AG04450 (cell line): Measurements from ENCODE around the gene LUZP4. TPM values are rescaled to one million over a fixed set of nuclear protein-coding genes. Genes with fewer than 3 reads are reported as not detected.

Experiments used
- CTCF ChIA-PET: fragments of 300-600, 350-600 bp; formaldehyde crosslinking; extraction: SDS; loops from one replicate; lab custom pipeline; 2022; ENCODE audit warnings: antibody characterized with exemption, inconsistent platforms; lab: Charles Lee
- POLR2A ChIA-PET: fragments of 350-600 bp; formaldehyde crosslinking; extraction: SDS; loops from one replicate; lab custom pipeline; 2021; ENCODE audit warnings: antibody characterized with exemption, inconsistent platforms; lab: Yijun Ruan, JAX
- DNase-seq: peaks from one replicate; pipeline ENCODE4 v3.0.0-alpha.2; 2011; ENCODE audit warnings: low read depth, low spot score
- H3K27ac ChIP-seq: one replicate; pipeline ENCODE4 v1.5.1; 2012; ENCODE audit warnings: low read depth, low read length, control low read depth
- H3K27me3 ChIP-seq: one replicate; pipeline ENCODE4 v1.6.0; 2012; ENCODE audit warnings: low read length; ENCODE audit not compliant: control insufficient read depth, insufficient read depth
- H3K4me3 ChIP-seq: 2 replicates; pipeline ENCODE4 v1.5.1; 2011; ENCODE audit warnings: mild to moderate bottlenecking, low read depth, low read length, control low read depth
- H3K9me3 ChIP-seq: 2 replicates; pipeline ENCODE4 v1.5.1; 2012; ENCODE audit warnings: low read length; ENCODE audit not compliant: control insufficient read depth, insufficient read depth
- polyA minus RNA-seq: library from RNA; depleted of rRNA, polyadenylated mRNA; stranded (reverse); fragments of >200 nt; gene quantifications from 2 replicates; pipeline ENCODE4 v1.2.3, GENCODE V29; 2011; rRNA and poly(A)+ RNA removed
- polyA plus RNA-seq: library from polyadenylated mRNA; depleted of rRNA; stranded (reverse); fragments of >200 nt; gene quantifications from 2 replicates; pipeline ENCODE4 v1.2.3, GENCODE V29; 2011; rRNA removed
- TF ChIP-seq, protein P1 (sequence below): IDR thresholded peaks from 2 replicates; pipeline ENCODE4 v1.5.1; 2011; ENCODE audit warnings: low read depth, low read length, control low read depth, inconsistent platforms

The LUZP4 gene, protein sequence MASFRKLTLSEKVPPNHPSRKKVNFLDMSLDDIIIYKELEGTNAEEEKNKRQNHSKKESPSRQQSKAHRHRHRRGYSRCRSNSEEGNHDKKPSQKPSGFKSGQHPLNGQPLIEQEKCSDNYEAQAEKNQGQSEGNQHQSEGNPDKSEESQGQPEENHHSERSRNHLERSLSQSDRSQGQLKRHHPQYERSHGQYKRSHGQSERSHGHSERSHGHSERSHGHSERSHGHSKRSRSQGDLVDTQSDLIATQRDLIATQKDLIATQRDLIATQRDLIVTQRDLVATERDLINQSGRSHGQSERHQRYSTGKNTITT
- polyA plus RNA-seq (not detected in 2 replicates), polyA minus RNA-seq (not detected in 2 replicates)

DNA sequence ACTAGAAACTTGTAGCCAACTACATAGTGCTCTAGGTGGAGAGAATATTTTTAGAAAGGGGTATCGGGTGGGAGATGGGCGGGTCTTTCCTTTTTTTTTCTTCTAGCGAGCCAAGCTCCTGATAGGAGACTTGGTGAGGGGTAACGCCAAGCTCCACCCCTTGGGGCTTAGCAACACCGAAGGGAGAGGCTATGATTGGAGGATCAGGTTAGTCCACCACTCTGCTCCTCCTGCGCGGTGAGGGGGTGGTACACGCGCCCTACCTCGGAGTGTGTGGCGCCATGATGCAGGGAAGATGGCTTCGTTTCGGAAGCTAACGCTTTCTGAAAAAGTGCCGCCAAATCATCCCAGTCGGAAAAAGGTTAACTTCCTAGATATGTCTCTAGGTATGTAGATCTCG is at the start of gene LUZP4:
LUZP4 (plus strand) TSS at position 251 of the 400 bp plus-strand sequence; CDS start at position 296, 45 bp downstream.
- DNase-seq = no peak
- no peak within 1 kb of the TSS for H3K4me3 ChIP-seq
- H3K9me3 ChIP-seq = no peaks in the 10 kb centered on the region
- CTCF ChIA-PET = no interaction called here
- no peaks in the 10 kb centered on the region for H3K27me3 ChIP-seq
- no peak within 1 kb of the TSS for H3K27ac ChIP-seq
- TF ChIP-seq, protein P1, sequence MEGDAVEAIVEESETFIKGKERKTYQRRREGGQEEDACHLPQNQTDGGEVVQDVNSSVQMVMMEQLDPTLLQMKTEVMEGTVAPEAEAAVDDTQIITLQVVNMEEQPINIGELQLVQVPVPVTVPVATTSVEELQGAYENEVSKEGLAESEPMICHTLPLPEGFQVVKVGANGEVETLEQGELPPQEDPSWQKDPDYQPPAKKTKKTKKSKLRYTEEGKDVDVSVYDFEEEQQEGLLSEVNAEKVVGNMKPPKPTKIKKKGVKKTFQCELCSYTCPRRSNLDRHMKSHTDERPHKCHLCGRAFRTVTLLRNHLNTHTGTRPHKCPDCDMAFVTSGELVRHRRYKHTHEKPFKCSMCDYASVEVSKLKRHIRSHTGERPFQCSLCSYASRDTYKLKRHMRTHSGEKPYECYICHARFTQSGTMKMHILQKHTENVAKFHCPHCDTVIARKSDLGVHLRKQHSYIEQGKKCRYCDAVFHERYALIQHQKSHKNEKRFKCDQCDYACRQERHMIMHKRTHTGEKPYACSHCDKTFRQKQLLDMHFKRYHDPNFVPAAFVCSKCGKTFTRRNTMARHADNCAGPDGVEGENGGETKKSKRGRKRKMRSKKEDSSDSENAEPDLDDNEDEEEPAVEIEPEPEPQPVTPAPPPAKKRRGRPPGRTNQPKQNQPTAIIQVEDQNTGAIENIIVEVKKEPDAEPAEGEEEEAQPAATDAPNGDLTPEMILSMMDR = no peak
- POLR2A ChIA-PET = no interaction called here

GRCh38 chrX:115251458-115252233 is 37.9 kb upstream of the LUZP4 start:
- TF ChIP-seq, protein P1 = no peak
- ChIA-PET CTCF (no interaction called here), POLR2A (no interaction called here)
- H3K27ac ChIP-seq = no peak overlapping the region
- DNase-seq = no peak
- H3K9me3 ChIP-seq = no peaks in the 10 kb centered on the region
- H3K4me3 ChIP-seq = no peak overlapping the region
- no peaks in the 10 kb centered on the region for H3K27me3 ChIP-seq

DNA sequence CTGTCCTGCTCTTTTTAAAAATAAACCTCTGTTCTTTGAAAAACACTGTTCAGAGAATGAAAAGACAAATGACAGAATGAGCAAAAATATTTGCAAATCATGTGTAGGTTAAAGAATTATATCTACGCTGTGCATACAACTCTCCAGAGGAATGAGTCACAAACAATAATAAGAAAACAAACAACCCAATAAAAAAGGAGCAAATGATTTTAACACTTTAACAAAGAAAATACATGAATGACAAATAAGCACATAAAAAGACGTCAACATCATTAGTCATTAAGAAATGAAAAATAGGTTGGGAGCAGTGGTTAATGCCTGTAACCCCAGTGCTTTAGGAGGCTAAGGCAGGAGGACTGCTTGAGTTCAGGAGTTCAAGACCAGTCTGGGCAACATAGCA is 34.5 kb upstream of the LUZP4 start:
- no peak for DNase-seq
- no peak overlapping the region for H3K27ac ChIP-seq
- no peaks in the 10 kb centered on the region for H3K9me3 ChIP-seq
- H3K4me3 ChIP-seq = no peak overlapping the region
- no peaks in the 10 kb centered on the region for H3K27me3 ChIP-seq
- POLR2A ChIA-PET = no interaction called here
- CTCF ChIA-PET = no interaction called here
- TF ChIP-seq, protein P1 = no peak

DNA sequence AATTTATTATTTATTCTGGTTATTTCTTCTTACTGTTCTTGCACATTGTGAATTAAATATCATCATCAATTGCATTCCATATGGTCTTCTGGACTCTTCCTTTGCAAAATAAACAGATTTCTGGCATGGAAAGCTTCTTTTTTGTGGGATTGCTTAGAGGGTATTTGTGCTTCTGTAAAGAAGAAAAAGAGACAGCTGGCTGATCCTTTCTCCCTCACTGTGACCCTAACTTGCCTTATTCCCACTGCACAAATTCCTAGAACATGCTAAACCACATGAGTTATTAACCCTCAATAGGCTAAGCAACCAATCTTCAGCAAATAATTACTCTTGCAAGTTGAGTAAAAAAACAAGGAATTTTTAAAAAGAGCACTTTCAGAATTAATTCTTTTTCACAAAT is 31.8 kb upstream of the LUZP4 start:
- CTCF ChIA-PET = no interaction called here
- Histone ChIP-seq H3K4me3 (no peak overlapping the region), H3K27ac (no peak overlapping the region), H3K9me3 (no peaks in the 10 kb centered on the region), H3K27me3 (no peaks in the 10 kb centered on the region)
- no peak for DNase-seq
- TF ChIP-seq, protein P1 = no peak
- POLR2A ChIA-PET = no interaction called here
